Endothelial cell of umbilical vein (primary cell): ENCODE results near the gene ANKHD1. TPM values are rescaled to one million over a fixed set of nuclear protein-coding genes. Genes with fewer than 3 reads are reported as not detected.

Experiments
- BruUV-seq: library from RNA; stranded (reverse); fragments of 400-500 nt; replicated peaks from 2 replicates; lab custom pipeline; 2021; lab: Mats Ljungman, UMichigan
- CTCF ChIA-PET: fragments of 300-600, 350-600 bp; sonication (Branson Sonifier 250); formaldehyde crosslinking; loops from one replicate; lab custom pipeline; 2021; ENCODE audit warnings: antibody characterized with exemption, inconsistent platforms; lab: Charles Lee
- POLR2A ChIA-PET: fragments of 300-600, 350-600 bp; sonication (Branson Sonifier 250); formaldehyde crosslinking; loops from one replicate; lab custom pipeline; 2021; ENCODE audit warnings: antibody characterized with exemption, inconsistent platforms; lab: Charles Lee
- DNase-seq: peaks from one replicate; pipeline ENCODE4 v3.0.0-alpha.2; 2011; ENCODE audit warnings: low read depth, low spot score
- FAIRE-seq: peaks from 2 replicates; lab custom pipeline; 2011; peaks lifted over from hg19 to GRCh38; lab: Jason Lieb, UNC
- H2AFZ ChIP-seq: 2 replicates; pipeline ENCODE4 v1.6.0; 2012; ENCODE audit warnings: low read depth, low read length, control low read depth, inconsistent platforms
- H3K27ac ChIP-seq: 2 replicates; pipeline ENCODE4 v1.5.1; 2011; ENCODE audit warnings: low read depth, mild to moderate bottlenecking, control low read depth, low read length, moderate library complexity; ENCODE audit not compliant: insufficient read depth
- H3K27me3 ChIP-seq, 2 experiments: 2 replicates each; pipeline versions ENCODE4 v1.6.0 to v1.6.1; 2011; ENCODE audit warnings: low read length in 2 of 2, mixed read lengths in 1 of 2; ENCODE audit not compliant: control insufficient read depth in 2 of 2, insufficient read depth in 2 of 2
- H3K36me3 ChIP-seq, 2 experiments: 2 replicates in 1 of 2; 3 replicates in 1 of 2; pipeline ENCODE4 v1.5.1; 2011; ENCODE audit warnings: low read length in 2 of 2, mild to moderate bottlenecking in 1 of 2, moderate library complexity in 1 of 2; ENCODE audit not compliant: control insufficient read depth in 2 of 2, insufficient read depth in 2 of 2; ENCODE audit errors: extremely low read depth in 1 of 2
- H3K4me1 ChIP-seq: 3 replicates; pipeline ENCODE4 v1.5.1; 2011; ENCODE audit warnings: mild to moderate bottlenecking, low read length; ENCODE audit not compliant: control insufficient read depth, insufficient read depth; ENCODE audit errors: extremely low read depth
- H3K4me2 ChIP-seq: 2 replicates; pipeline ENCODE4 v1.6.1; 2011; ENCODE audit warnings: low read length, control low read depth, mixed read lengths; ENCODE audit not compliant: insufficient read depth
- H3K4me3 ChIP-seq, 3 experiments: fragments of 200-600 bp in 1 of 3; sonication (generic), shearing (Covaris generic) in 1 of 3; replicated peaks in 1 of 3; 2 replicates each; pipeline ENCODE4 v1.5.1; 2011 to 2016; ENCODE audit warnings: control low read depth in 3 of 3, low read length in 3 of 3, mild to moderate bottlenecking in 2 of 3, inconsistent platforms in 1 of 3, low read depth in 1 of 3, moderate library complexity in 1 of 3; ENCODE audit not compliant: insufficient read depth in 1 of 3
- H3K79me2 ChIP-seq: 2 replicates; pipeline ENCODE4 v1.6.0; 2012; ENCODE audit warnings: low read length, inconsistent platforms; ENCODE audit not compliant: control insufficient read depth, insufficient read depth
- H3K9ac ChIP-seq: replicated peaks from 2 replicates; pipeline ENCODE3; 2011; ENCODE audit warnings: low read length, control low read depth; ENCODE audit not compliant: insufficient read depth; ENCODE audit errors: extremely low read depth
- H3K9me1 ChIP-seq: replicated peaks from 3 replicates; pipeline ENCODE4 v1.6.0; 2011; ENCODE audit warnings: mild to moderate bottlenecking, low read length; ENCODE audit not compliant: control insufficient read depth, insufficient read depth; ENCODE audit errors: extremely low read depth
- H3K9me3 ChIP-seq: replicated peaks from 2 replicates; pipeline ENCODE4 v1.5.1; 2012; ENCODE audit warnings: low read length, inconsistent platforms; ENCODE audit not compliant: control insufficient read depth, insufficient read depth
- H4K20me1 ChIP-seq: replicated peaks from 2 replicates; pipeline ENCODE3; 2011; ENCODE audit warnings: mild to moderate bottlenecking, low read length; ENCODE audit not compliant: control insufficient read depth, insufficient read depth; ENCODE audit errors: extremely low read depth
- EZH2 ChIP-seq: IDR thresholded peaks from 2 replicates; pipeline ENCODE4 v1.6.1; 2012; ENCODE audit warnings: borderline replicate concordance, low read depth, mild to moderate bottlenecking, moderate library complexity, low read length, inconsistent platforms; ENCODE audit not compliant: severe bottlenecking
- FOS ChIP-seq: IDR thresholded peaks from 2 replicates; pipeline ENCODE4 v1.6.1; 2011; ENCODE audit warnings: mild to moderate bottlenecking, low read length, moderate library complexity, borderline replicate concordance; ENCODE audit not compliant: insufficient read depth
- GATA2 ChIP-seq: IDR thresholded peaks from 2 replicates; pipeline ENCODE4 v1.7.0; 2011; ENCODE audit warnings: low read depth, mild to moderate bottlenecking, moderate library complexity, mixed read lengths, low read length; ENCODE audit not compliant: insufficient read length, insufficient read depth
- JUN ChIP-seq: IDR thresholded peaks from 2 replicates; pipeline ENCODE4 v1.6.1; 2011; ENCODE audit warnings: borderline replicate concordance, low read depth; ENCODE audit not compliant: insufficient read length, insufficient read depth
- MYC ChIP-seq: IDR thresholded peaks from one replicate; pipeline ENCODE4 v1.6.1; 2011; ENCODE audit warnings: mild to moderate bottlenecking, low read depth, low read length
- POLR2A ChIP-seq: IDR thresholded peaks from 2 replicates; pipeline ENCODE4 v1.6.1; 2012; ENCODE audit warnings: low read depth, mild to moderate bottlenecking, control low read depth, low read length
- POLR2AphosphoS5 ChIP-seq: IDR thresholded peaks from 2 replicates; pipeline ENCODE4 v1.6.1; 2012; ENCODE audit warnings: low read depth, mild to moderate bottlenecking, control low read depth, low read length, moderate library complexity; ENCODE audit not compliant: insufficient read depth
- dilution Hi-C: fragments of 300-500 bp; cut with MboI; formaldehyde crosslinking; loops from one replicate; pipeline ENCODE4 v1.15.0; 2019; ENCODE audit warnings: low sequenced_read_pairs; ENCODE audit not compliant: extremely low pct_ligation_motif_present
- intact Hi-C: fragments of 100-400 bp; cut with micrococcal nuclease; formaldehyde crosslinking; loops from one replicate; pipeline ENCODE4 v1.10.0; 2022
- polyA plus RNA-seq, 4 experiments: library from polyadenylated mRNA; depleted of rRNA in 3 of 4; stranded (reverse) in 3 of 4; unstranded in 1 of 4; fragments of >200 nt; gene quantifications; 2 replicates each; pipeline versions ENCODE4 v1.2.1 to v1.2.3, GENCODE V29; 2011 to 2012; ENCODE audit warnings: missing spikeins in 1 of 4
- total RNA-seq: library from RNA; stranded (reverse); gene quantifications from 2 replicates; pipeline ENCODE4 v1.2.3, GENCODE V29; 2021
- TF ChIP-seq, protein P1 (sequence below): IDR thresholded peaks from 2 replicates; pipeline ENCODE4 v1.6.1; 2011; ENCODE audit not compliant: insufficient read depth, insufficient read length
- TF ChIP-seq, protein P2 (sequence below), 2 donors: IDR thresholded peaks; 1 replicate in 1 of 2; 2 replicates in 1 of 2; pipeline ENCODE4 v1.5.1; 2011; ENCODE audit warnings: low read length in 2 of 2, mild to moderate bottlenecking in 2 of 2, moderate library complexity in 2 of 2, control low read depth in 1 of 2, inconsistent platforms in 1 of 2, low read depth in 1 of 2; ENCODE audit not compliant: insufficient read depth in 1 of 2; ENCODE audit errors: extremely low read depth in 1 of 2

Gene ANKHD1
- total and polyA plus RNA-seq, 2 donors (not counting 3 experiments of a cell fraction or from before 2014, with no cell fraction given) = 56.1 to 87.0 TPM

DNA sequence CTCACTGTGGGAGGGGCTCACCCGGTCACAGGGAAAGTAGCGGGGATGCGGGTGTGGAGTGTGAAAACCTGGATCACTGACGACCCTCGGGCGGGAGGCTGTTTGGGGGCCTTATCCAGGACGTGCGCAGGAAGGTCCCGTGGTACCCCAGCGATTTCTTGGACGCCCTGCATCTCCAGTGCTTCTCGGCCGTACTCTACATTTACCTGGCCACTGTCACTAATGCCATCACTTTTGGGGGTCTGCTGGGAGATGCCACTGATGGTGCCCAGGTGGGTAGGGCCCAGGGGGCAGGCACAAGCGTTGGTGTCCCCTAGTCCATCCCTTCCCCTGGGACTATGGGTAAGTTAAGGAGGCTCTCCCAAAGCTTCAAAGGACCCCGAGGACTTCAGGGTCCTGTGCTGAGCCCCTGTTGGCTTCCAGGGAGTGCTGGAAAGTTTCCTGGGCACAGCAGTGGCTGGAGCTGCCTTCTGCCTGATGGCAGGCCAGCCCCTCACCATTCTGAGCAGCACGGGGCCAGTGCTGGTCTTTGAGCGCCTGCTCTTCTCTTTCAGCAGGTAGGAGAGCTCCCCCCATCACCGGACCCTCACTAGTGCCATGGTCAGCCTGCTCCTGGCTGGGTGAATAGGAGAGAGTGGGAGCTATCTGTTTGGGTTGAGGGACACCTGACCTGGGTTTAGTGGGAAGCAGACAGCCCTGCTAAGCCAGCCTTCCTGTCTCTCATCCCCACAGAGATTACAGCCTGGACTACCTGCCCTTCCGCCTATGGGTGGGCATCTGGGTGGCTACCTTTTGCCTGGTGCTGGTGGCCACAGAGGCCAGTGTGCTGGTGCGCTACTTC lies 37.8 kb upstream of the ANKHD1 start:
- ChIA-PET CTCF (interaction anchor here (0.6 to 4.1 kb wide), 35 partner anchors 9 to 357 kb away, joined by 3 to 64 read pairs (median 5); partner anchors contain the start of genes HBEGF, IK, NDUFA2 and WDR55), POLR2A (interaction anchor here (0.5 kb wide), 1 partner anchor 284 kb away, joined by 5 read pairs; the partner anchor contains the start of genes IK and NDUFA2)
- Histone ChIP-seq H3K9ac (no peak overlapping the region), H3K36me3 (no peaks in the 10 kb centered on the region), H3K4me3 (peak overlapping the region in 1 of 3 experiments; percentile 24), H3K4me2 (peak overlapping the region; percentile 52), H3K4me1 (peaks cover 3% of the 10 kb centered on the region), H3K79me2 (no peaks in the 10 kb centered on the region), H2AFZ (peak overlapping the region; percentile 90), H3K9me3 (no peaks in the 10 kb centered on the region), H3K27me3 (no peaks in the 10 kb centered on the region), H4K20me1 (no peaks in the 10 kb centered on the region), H3K9me1 (no peaks in the 10 kb centered on the region), H3K27ac (no peak overlapping the region)
- TF ChIP-seq, protein P1, sequence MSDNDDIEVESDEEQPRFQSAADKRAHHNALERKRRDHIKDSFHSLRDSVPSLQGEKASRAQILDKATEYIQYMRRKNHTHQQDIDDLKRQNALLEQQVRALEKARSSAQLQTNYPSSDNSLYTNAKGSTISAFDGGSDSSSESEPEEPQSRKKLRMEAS = no peak
- TF ChIP-seq GATA2 (no peak), FOS (no peak), EZH2 (no peak), MYC (no peak), POLR2A (no peak), POLR2AphosphoS5 (no peak), JUN (no peak)
- TF ChIP-seq, protein P2, sequence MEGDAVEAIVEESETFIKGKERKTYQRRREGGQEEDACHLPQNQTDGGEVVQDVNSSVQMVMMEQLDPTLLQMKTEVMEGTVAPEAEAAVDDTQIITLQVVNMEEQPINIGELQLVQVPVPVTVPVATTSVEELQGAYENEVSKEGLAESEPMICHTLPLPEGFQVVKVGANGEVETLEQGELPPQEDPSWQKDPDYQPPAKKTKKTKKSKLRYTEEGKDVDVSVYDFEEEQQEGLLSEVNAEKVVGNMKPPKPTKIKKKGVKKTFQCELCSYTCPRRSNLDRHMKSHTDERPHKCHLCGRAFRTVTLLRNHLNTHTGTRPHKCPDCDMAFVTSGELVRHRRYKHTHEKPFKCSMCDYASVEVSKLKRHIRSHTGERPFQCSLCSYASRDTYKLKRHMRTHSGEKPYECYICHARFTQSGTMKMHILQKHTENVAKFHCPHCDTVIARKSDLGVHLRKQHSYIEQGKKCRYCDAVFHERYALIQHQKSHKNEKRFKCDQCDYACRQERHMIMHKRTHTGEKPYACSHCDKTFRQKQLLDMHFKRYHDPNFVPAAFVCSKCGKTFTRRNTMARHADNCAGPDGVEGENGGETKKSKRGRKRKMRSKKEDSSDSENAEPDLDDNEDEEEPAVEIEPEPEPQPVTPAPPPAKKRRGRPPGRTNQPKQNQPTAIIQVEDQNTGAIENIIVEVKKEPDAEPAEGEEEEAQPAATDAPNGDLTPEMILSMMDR (IDR thresholded peaks at IDR 0.05; ENCODE audit: extremely low read depth in 1 of 2, insufficient read depth in 1 of 2, low read depth in 1 of 2, low read length in 2 of 2) = no peak
- BruUV-seq = no TSS peak
- intact Hi-C loops = loop anchor here (1.0 kb wide), 2 partner anchors 271 to 356 kb away; no protein-coding TSS in a partner anchor
- no peak for FAIRE-seq
- dilution Hi-C loops = no loop called here
- no peak for DNase-seq
